GM21529 (cell line): ENCODE data around the gene MAGI1.

Source experiments
- ATAC-seq: cut with Tn5 transposase; IDR thresholded peaks from one replicate; pipeline ENCODE4 v1.9.1; 2021; ENCODE audit not compliant: unreplicated experiment

The MAGI1 gene

GRCh38 chr3:65978116-65978515 lies 60.6 kb downstream of the MAGI1 start:
- ATAC-seq: no peak

- no peak for ATAC-seq
These were observed 63.7 kb downstream of the MAGI1 start for GRCh38 chr3:65975032-65975431.

- no peak for ATAC-seq
These were observed 64.2 kb downstream of the MAGI1 start for GRCh38 chr3:65974509-65974908.

GRCh38 chr3:65972765-65973164 lies 66.0 kb downstream of the MAGI1 start:
- ATAC-seq: no peak

- no peak for ATAC-seq
These were observed 67.1 kb downstream of the MAGI1 start for GRCh38 chr3:65971293-65972252.

GRCh38 chr3:65968996-65969395 lies 69.7 kb downstream of the MAGI1 start:
- no peak for ATAC-seq

- no peak for ATAC-seq
These were observed 71.3 kb downstream of the MAGI1 start for GRCh38 chr3:65967451-65967850.

- ATAC-seq: no peak
These were observed 73.9 kb downstream of the MAGI1 start for GRCh38 chr3:65964838-65965237.

GRCh38 chr3:65963787-65964677 lies 74.7 kb downstream of the MAGI1 start:
- ATAC-seq: peak; percentile 98

- no peak for ATAC-seq
These were observed 77.0 kb downstream of the MAGI1 start for GRCh38 chr3:65961733-65962132.

GRCh38 chr3:65961128-65961527 lies 77.6 kb downstream of the MAGI1 start:
- no peak for ATAC-seq

GRCh38 chr3:65960087-65960486 lies 78.6 kb downstream of the MAGI1 start:
- ATAC-seq: no peak

GRCh38 chr3:65958216-65958615 lies 80.5 kb downstream of the MAGI1 start:
- ATAC-seq: no peak

- ATAC-seq: no peak
These were observed 82.8 kb downstream of the MAGI1 start for GRCh38 chr3:65955792-65956477.

GRCh38 chr3:65953881-65954733 lies 84.6 kb downstream of the MAGI1 start:
- ATAC-seq: no peak

GRCh38 chr3:65953301-65953812 lies 85.4 kb downstream of the MAGI1 start:
- no peak for ATAC-seq

GRCh38 chr3:65952842-65953241 lies 85.9 kb downstream of the MAGI1 start:
- no peak for ATAC-seq

GRCh38 chr3:65951836-65952505 lies 86.7 kb downstream of the MAGI1 start:
- ATAC-seq: no peak
